NCI-H510A treated with DMSO at 0.1 percent for 48 hours (cell line): Measurements from ENCODE around the gene DRG2.

Experiments used
- DNase-seq: peaks from one replicate; lab custom pipeline; 2025; lab: John Stamatoyannopoulos, UW

Gene DRG2

DNA sequence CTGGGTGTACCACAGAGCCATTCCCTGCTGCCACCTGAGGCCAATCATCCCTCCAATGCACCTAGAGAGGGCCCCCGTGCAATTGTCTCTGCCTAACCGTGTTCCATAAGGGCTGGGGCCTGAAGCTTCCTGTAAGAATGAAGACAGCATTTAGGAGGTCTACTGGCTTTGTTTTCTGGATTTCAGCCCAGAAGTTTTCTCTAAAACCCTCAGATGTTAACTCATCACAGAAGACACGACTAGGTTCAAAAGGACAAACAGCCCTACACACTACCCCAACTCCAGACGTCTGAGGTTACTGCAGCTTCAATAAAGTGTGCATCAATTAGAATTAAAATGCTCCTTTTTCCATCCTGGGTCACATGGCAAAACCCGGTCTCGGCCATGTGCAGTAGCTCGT lies 10.8 kb upstream of the DRG2 start:
- DNase-seq, result no peak

DNA sequence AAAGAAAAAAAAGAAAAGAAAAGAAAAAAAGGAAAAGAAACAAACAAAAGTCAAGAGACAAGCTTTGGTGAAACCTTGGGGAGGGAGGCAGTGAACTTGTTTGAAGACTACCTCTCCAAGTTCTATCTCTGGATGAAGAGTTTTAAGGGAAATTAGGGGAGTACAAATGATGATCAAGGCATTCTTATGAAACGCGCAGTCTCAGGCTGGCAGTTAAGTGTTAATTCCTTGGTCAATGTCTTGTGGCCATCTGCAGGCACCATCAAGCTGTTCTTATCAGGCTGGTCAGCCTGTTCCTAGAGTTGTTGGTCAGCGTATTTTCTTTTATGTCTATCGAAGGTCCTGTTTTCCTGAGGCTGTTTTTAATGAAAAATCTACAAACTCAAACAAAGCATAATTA lies 8.2 kb upstream of the DRG2 start:
- DNase-seq, result no peak

- no peak for DNase-seq
Measured at GRCh38 chr17:18084256-18084655, 3.5 kb upstream of the DRG2 start.

DNA sequence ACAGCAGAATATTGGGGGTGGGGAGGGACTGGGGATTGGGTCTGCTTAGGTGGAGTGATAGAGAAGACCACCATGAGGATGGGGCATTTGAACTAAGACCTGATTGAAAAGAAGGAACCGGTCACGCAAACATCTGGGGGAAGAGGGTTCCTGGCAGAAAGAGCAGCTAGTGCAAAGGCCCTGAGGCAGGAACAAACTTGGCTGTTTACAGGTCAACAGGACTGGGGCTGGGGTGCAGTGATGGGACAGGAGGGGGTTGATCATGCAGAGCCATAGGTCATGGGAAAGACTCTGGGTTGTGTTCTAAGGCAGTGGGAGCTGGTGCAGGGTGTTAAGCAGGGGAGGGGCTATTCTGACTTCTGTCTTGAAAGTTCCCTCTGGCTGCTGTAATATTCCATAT lies 1.9 kb downstream of the DRG2 start:
- no peak for DNase-seq

GRCh38 chr17:18093616-18094408 lies 6.1 kb downstream of the DRG2 start:
- DNase-seq, result peak; percentile 66

DNA sequence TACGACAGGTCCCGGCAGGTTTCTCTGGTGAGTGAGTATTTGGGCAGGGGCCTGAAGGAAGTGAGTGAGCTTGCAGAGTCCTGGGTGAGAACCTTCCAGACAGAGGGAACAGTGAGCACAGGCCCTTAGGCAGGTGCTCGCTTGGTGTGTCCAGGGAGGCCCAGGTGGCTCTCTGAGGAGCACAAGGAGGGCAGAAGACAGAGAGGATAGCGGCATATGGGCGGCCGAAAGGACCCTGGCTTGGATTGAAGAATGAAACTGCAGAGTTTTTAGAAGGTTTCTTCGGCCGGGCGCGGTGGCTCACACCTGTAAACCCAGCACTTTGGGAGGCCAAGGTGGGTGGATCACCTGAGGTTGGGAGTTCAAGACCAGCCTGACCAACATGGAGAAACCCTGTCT lies 6.7 kb downstream of the DRG2 start:
- no peak for DNase-seq

DNA sequence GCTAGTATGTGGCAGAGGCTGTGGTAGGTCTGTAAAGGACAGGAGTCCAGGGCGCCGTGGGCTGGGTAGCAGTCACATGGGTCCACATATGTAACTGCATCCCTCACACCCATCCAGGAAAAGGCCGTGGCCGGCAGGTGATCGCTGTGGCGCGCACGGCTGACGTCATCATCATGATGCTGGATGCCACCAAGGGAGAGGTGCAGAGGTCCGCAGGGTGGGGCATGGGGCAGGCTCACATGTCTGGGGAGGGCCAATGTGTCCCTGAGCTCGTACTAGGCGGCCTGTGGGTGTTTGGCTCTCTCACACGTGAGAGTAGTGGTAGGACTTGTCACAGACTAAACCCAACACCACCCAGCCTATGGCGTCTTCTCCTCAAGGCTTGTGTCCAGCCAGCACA lies 11.8 kb downstream of the DRG2 start:
- DNase-seq, result no peak

DNA sequence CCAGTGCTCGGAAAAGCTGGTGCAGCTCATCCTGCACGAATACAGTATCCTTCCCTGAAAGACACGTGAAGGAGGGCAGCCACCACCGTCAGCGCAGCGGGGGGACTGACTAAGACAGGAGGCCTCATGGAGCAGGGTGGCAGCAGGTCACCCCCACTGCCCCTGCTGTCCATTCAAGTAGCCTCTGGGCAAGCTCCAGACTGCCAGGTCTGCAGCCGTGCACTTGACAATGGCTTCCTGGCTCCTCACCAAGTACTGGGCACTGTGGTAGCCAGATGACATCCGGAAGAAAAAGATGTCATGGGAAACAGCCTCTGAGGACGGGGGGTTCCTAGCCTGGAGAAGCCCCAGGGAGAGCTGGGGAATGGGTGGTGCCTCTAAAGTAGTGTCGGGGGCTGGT lies 12.9 kb downstream of the DRG2 start:
- DNase-seq, result no peak

- no peak for DNase-seq
Measured at GRCh38 chr17:18101828-18102227, 14.1 kb downstream of the DRG2 start.

GRCh38 chr17:18102640-18103039 lies 14.9 kb downstream of the DRG2 start:
- DNase-seq, result no peak

- no peak for DNase-seq
Measured at GRCh38 chr17:18105027-18105426, 17.3 kb downstream of the DRG2 start.

GRCh38 chr17:18105595-18105994 lies 17.8 kb downstream of the DRG2 start:
- no peak for DNase-seq

GRCh38 chr17:18106211-18106610 lies 18.5 kb downstream of the DRG2 start:
- no peak for DNase-seq

DNA sequence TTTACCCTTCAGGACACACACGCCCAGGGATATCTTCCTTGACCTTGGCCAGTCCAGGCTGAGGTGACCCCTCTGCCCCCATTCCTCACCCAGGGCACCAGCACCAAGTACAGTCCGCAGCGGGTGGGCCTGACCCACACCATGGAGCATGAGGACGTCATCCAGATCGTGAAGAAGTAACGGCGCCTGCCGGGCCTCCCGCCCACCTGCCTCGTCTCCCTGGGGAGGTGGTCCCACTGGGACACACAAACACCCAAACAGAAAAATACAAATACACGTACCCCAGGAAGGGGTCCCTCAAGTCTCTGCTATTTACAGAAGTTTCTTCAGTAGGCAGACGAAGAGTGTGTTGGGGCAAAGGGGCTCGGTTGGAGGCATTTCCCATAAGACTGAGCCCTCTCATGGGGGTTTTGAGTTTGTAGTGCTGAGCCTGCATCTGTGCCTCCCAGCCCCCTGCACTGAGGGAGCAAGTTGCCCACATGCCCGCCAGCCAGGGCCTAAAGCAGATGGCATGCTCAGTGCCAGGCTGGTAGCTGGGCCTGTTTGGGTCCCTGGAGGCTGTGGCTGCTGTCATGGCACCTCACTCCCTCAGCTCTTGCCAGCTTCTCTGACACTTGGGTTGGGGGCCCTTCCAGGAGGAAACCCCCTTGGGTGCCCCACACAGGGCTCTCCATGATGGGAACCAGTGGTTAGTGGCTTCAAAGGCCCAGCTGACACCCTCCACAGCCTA lies 19.5 kb downstream of the DRG2 start:
- no peak for DNase-seq

DNA sequence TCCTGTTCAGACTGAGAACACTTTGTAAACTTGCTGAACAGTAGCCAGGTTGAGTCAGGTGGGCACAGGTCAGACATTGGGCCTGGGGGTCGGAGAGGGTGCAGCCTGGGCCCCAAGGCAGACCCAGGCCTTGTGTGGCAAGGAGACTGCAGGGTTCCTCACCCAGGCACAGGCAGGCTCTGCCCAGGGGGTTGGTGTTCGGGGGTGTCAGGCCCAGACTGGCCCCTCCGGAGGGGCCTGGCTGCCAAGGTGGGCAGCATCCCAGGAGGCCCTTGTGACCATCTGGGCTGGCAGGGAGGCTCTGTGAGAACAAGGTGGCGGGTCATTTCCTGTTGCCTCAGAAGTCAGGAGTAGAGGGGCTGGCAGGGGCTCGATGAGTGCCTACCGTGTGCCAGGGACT lies 20.2 kb downstream of the DRG2 start:
- no peak for DNase-seq

GRCh38 chr17:18108401-18109312 lies 20.9 kb downstream of the DRG2 start, which contains the start of gene MYO15A:
MYO15A (plus strand) TSS chr17:18108756; CDS start chr17:18118801, 10,045 bp downstream.
- no peak for DNase-seq

- no peak for DNase-seq
Measured at GRCh38 chr17:18109935-18110485, 22.3 kb downstream of the DRG2 start.

GRCh38 chr17:18110636-18111145 lies 22.9 kb downstream of the DRG2 start:
- DNase-seq, result no peak

DNA sequence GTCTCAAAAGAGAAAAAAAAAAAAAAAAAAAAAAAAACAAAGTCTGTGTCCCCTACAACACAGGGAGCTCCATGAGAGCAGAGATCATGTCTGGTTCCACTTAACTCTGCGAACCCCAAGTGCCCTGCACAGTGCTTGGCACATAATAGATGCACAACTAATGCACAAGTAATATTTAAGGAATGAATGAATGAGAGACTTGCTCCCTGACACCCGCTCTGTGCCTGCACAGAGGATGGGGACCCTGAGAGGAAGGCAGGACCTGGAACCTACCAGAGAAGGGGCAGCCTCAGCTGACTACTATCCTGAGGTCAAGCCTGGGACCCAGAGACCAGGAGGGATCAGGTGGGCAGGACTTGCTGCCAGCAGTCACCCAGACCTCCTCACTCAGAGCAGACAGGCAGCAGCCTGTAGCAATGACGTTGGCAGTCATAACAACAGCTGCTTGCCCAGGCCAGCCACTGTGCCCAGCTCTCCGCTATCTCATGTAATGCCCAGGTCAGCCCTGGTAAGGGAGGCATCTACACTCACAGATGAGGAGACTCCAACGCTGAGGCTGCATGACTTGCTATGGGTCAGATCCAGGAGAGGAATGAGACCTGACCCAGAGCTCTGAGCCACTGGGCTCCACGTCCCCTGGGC lies 23.7 kb downstream of the DRG2 start:
- no peak for DNase-seq

- DNase-seq, result no peak
Measured at GRCh38 chr17:18115517-18115916, 27.8 kb downstream of the DRG2 start.

- no peak for DNase-seq
Measured at GRCh38 chr17:18116078-18116477, 28.3 kb downstream of the DRG2 start.
